ENCODE results near the gene PDE4A.

DNA sequence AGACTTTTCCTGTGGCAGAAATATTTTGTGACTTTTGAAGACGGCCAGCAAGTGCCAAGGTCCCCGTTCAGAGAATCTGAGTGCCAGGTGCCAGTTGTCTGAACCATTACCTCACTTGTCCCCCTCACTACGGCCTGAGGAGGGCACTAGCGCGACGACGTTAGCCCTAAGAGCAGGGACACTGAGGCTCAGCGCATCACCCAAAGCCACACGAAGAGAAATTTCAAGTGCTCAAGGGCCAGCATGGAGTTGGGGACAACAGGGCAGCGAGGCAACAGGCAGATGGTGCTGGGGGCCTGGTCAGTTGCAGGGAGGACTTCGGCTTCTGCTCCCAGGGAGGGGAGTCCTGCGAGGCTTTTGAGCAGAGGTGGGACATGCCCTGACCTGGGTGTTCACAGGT, 30.5 kb upstream of the PDE4A start:
- no peak for TF ChIP-seq POLR2A (IDR thresholded peaks at IDR 0.05)
- TF ChIP-seq CTCF (IDR thresholded peaks at IDR 0.05) = no peak
